Measurements from ENCODE around the gene PDE4B. TPM values are rescaled to one million over a fixed set of nuclear protein-coding genes. Genes with fewer than 3 reads are reported as not detected.
A peak's percentile ranks its signal among the peaks of the same experiment; 100 is the strongest.

The PDE4B gene
- total RNA-seq = 17.5 TPM
- 10 to 100 TPM; 14.7 to 25.6 (median 16.5) TPM for polyA plus RNA-seq (ENCODE audit: insufficient read depth in 1 of 8, insufficient read length in 8 of 8, low replicate concordance in 1 of 8)
- long read RNA-seq, donor 1, partial matches to known transcripts = 0 of 2 reads
- long read RNA-seq, donor 1, other reads (novel, unspliced or antisense) = 0 of 2 reads
- long read RNA-seq, donor 2 = 0 reads
- long read RNA-seq, donor 3, partial matches to known transcripts = 0 of 3 reads
- long read RNA-seq, donor 3, other reads (novel, unspliced or antisense) = 0 of 3 reads
- long read RNA-seq, donor 4 = 0 reads
- long read RNA-seq, donor 5, transcript PDE4B-203 (10 exons, 3,982 nt) = major isoform, 8 of 13 reads
- long read RNA-seq, donor 5, partial matches to known transcripts = 5 of 13 reads
- long read RNA-seq, donor 5, other reads (novel, unspliced or antisense) = 0 of 13 reads
- long read RNA-seq, donor 6, transcript PDE4B-203 (10 exons, 3,982 nt) = major isoform, 6 of 6 reads
- long read RNA-seq, donor 6, partial matches to known transcripts = 0 of 6 reads
- long read RNA-seq, donor 6, other reads (novel, unspliced or antisense) = 0 of 6 reads
- long read RNA-seq, donor 7, partial matches to known transcripts = 0 of 1 reads
- long read RNA-seq, donor 7, other reads (novel, unspliced or antisense) = 0 of 1 reads
- long read RNA-seq, donor 8, transcript PDE4B-203 (10 exons, 3,982 nt) = major isoform, 5 of 5 reads
- long read RNA-seq, donor 8, partial matches to known transcripts = 0 of 5 reads
- long read RNA-seq, donor 8, other reads (novel, unspliced or antisense) = 0 of 5 reads
- long read RNA-seq, donor 9, partial matches to known transcripts = 0 of 2 reads
- long read RNA-seq, donor 9, other reads (novel, unspliced or antisense) = 0 of 2 reads
- long read RNA-seq, donor 10, partial matches to known transcripts = 7 of 9 reads
- long read RNA-seq, donor 10, other reads (novel, unspliced or antisense) = 0 of 9 reads
- long read RNA-seq, donor 11, partial matches to known transcripts = 0 of 2 reads
- long read RNA-seq, donor 11, other reads (novel, unspliced or antisense) = 0 of 2 reads

DNA sequence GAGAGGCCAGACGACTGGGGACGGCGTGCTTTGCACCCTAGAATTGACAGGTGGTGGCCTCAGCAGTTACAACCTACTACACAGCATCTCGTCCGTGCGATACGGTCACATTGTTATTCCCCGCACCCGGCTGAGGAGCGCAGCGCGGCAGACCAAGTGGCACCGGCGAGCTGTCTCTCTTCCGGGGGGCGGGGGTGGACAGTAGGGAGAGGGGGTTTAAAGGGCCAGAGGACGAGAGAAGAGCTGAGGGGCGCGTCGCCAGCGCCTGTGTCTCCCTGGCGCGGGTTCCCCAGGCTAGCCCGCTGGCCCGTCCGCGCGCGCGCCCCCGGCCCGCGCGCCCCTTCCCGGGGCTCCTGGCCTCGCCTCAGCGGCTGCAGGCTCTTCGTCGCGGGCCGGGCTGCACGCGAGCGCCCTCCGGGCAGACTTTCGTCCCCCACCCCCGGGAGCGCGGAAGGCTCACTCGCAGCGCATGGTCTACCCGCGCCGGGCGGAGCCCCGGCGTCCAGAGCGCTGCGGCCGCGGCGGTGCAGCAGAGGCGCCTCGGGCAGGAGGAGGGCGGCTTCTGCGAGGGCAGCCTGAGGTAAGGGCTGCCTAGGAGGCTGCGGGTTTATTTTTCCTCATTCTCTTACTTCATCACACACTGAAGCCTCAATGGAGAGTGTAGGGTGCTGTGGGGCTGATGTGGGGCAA is at the start of gene PDE4B:
TSS of gene PDE4B (plus strand) at position 227 of the 690 bp plus-strand sequence.
- Histone ChIP-seq H3K9me3 (replicated peaks; ENCODE audit: control insufficient read depth, low read depth, low read length) (no peaks in the 10 kb centered on the region), H3K27ac (ENCODE audit: low read length) (no peak within 1 kb of the TSS), H3K27me3 (ENCODE audit: control insufficient read depth, insufficient read depth, low read length) (peaks cover 28% of the 10 kb centered on the region), H3K4me3 (ENCODE audit: low read length) (peak within 1 kb of the TSS; percentile 28), H3K36me3 (ENCODE audit: control insufficient read depth, insufficient read depth, low read length) (no peaks in the 10 kb centered on the region), H3K4me1 (ENCODE audit: control insufficient read depth, insufficient read depth, low read length) (peaks cover 6% of the 10 kb centered on the region)
- 1% methylated on average over 43 of the region's 67 CpGs for WGBS (ENCODE audit: insufficient coverage)
- DNase-seq = peak; percentile 20

DNA sequence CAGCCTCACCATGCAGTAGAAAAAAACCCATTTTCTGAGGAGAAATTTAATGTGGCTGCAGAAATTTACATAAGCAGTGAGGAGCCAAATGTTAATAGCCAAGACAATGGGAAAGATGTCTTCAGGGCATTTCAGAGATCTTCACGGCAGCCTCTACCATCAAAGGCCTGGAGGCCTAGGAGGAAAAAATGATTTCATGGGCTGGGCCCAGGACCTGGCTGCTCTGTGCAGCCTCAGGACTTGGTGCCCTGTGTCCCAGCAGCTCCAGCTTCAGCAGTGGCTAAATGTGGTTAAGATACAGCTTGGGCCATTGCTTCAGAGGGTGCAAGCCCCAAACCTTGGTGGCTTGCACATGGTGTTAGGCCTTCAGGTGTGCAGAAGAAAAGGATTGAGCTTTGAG is 48.0 kb upstream of the PDE4B start:
- Histone ChIP-seq H3K27ac (ENCODE audit: low read length) (no peak overlapping the region), H3K4me3 (ENCODE audit: low read length) (no peak overlapping the region), H3K27me3 (ENCODE audit: control insufficient read depth, insufficient read depth, low read length) (no peaks in the 10 kb centered on the region), H3K4me1 (ENCODE audit: control insufficient read depth, insufficient read depth, low read length) (no peaks in the 10 kb centered on the region), H3K36me3 (ENCODE audit: control insufficient read depth, insufficient read depth, low read length) (no peaks in the 10 kb centered on the region), H3K9me3 (replicated peaks; ENCODE audit: control insufficient read depth, low read depth, low read length) (peaks cover 12% of the 10 kb centered on the region)
- 100% methylated on average over 1 of the region's 1 CpG for WGBS (ENCODE audit: insufficient coverage)
- no peak for DNase-seq

DNA sequence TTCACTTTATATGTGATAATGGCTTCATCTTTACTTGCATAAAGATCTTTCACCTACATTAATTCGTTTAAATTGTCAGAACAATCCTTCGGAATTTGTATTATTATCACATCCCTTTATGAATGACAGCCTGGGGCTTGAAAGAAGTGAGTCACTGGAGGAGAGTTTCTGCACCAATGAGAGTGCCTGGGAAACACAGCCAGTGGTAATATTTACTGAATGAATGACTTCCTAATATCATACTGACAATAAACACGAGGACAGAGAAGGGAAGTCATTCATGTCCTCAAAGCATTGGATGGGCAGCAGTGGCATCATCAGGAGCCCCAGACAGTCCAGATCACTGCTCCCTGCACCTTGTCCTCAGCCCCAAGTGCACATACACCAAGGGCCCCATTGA is 40.7 kb upstream of the PDE4B start:
- Histone ChIP-seq H3K27ac (ENCODE audit: low read length) (no peak overlapping the region), H3K9me3 (replicated peaks; ENCODE audit: control insufficient read depth, low read depth, low read length) (no peaks in the 10 kb centered on the region), H3K27me3 (ENCODE audit: control insufficient read depth, insufficient read depth, low read length) (no peaks in the 10 kb centered on the region), H3K4me3 (ENCODE audit: low read length) (no peak overlapping the region), H3K4me1 (ENCODE audit: control insufficient read depth, insufficient read depth, low read length) (no peaks in the 10 kb centered on the region), H3K36me3 (ENCODE audit: control insufficient read depth, insufficient read depth, low read length) (no peaks in the 10 kb centered on the region)
- no CpG with 5 or more reads among the region's 3 CpGs for WGBS (ENCODE audit: insufficient coverage)
- no peak for DNase-seq

DNA sequence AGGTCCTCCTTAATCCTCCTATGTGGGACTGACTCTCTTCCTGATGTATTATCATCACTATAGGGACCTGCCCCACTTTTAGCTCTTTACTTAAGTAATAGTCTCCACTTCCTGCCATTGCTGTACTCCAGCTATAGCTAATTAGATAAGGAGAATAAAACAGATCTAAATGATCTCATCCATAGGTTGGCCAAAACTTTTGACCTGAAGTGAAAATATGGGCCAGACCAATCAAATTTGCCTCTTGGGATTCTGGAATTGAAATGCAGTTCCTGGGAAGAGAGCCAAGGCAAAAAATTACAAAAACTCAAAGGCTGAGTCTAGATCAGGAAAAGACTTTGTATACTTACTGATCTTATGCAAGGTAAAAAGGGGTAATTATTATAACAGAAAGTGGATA is 36.1 kb upstream of the PDE4B start:
- Histone ChIP-seq H3K27ac (ENCODE audit: low read length) (no peak overlapping the region), H3K9me3 (replicated peaks; ENCODE audit: control insufficient read depth, low read depth, low read length) (no peaks in the 10 kb centered on the region), H3K4me3 (ENCODE audit: low read length) (no peak overlapping the region), H3K27me3 (ENCODE audit: control insufficient read depth, insufficient read depth, low read length) (no peaks in the 10 kb centered on the region), H3K4me1 (ENCODE audit: control insufficient read depth, insufficient read depth, low read length) (no peaks in the 10 kb centered on the region), H3K36me3 (ENCODE audit: control insufficient read depth, insufficient read depth, low read length) (no peaks in the 10 kb centered on the region)
- DNase-seq = peak; percentile 77

DNA sequence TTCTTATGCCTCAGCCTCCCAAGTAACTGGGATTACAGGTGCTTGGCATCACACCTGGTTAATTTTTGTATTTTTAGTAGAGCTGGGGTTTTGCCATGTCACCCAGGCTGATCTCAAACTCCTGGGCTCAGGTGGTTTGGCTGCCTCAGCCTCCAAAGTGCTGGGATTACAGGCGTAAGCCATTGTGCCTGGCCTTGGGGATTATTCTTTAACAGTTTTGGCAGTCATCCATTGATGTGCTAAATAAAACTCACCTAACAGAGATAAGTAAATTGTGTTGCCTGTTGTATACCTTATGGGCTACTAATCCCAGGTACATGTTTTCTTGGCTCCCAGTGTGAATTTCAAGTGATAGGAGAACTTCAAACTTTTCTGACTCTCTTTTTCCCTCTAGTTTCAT is 35.2 kb upstream of the PDE4B start:
- no peak for DNase-seq
- H3K4me3 ChIP-seq (ENCODE audit: low read length) = no peak overlapping the region
- no peaks in the 10 kb centered on the region for H3K9me3 ChIP-seq (replicated peaks; ENCODE audit: control insufficient read depth, low read depth, low read length)
- no CpG with 5 or more reads among the region's 1 CpG for WGBS (ENCODE audit: insufficient coverage)
- H3K27ac ChIP-seq (ENCODE audit: low read length) = no peak overlapping the region
- no peaks in the 10 kb centered on the region for H3K27me3 ChIP-seq (ENCODE audit: control insufficient read depth, insufficient read depth, low read length)
- no peaks in the 10 kb centered on the region for H3K36me3 ChIP-seq (ENCODE audit: control insufficient read depth, insufficient read depth, low read length)
- H3K4me1 ChIP-seq (ENCODE audit: control insufficient read depth, insufficient read depth, low read length) = no peaks in the 10 kb centered on the region

DNA sequence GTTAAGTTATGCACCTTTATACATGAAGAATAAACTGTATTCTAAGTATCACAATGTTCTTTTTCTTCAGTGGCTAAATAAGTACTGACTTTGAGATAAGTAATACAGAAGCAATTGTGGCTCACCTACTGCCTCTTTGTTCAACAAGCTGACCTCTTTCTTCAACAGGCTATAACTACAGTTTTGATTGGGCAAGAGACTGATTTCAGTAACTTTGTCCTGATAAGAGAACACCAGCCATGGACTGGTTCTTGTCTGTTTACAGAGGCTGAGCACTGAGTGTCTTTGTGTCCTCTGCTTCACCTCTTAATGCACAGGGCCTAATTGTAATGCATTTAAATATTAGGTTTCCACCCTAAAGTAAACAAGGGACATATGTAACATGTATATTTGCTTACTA is 34.6 kb upstream of the PDE4B start:
- no peak overlapping the region for H3K4me3 ChIP-seq (ENCODE audit: low read length)

DNA sequence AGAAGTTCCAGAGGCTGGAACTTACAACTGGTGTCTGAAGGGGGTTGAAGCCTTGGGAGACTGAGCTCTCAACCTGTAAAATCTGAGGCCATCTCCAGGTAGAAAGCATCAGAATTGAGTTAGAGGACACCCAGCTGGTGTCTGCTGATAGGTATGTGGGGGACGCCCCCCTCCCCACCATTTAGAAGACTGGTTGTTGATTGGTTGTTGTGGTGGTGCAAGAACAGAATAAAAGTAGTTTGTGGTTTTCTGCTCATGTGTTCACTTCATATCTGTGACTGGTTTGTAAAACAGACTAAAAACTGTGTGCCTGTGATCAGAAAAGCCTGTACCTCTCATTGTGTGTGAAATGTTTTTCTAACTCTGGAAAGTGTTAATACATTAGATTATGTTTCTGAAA is 33.2 kb upstream of the PDE4B start:
- no peak overlapping the region for H3K4me3 ChIP-seq (ENCODE audit: low read length)
- H3K36me3 ChIP-seq (ENCODE audit: control insufficient read depth, insufficient read depth, low read length) = no peaks in the 10 kb centered on the region
- WGBS (ENCODE audit: insufficient coverage) = 100% methylated on average over 1 of the region's 1 CpG
- H3K27me3 ChIP-seq (ENCODE audit: control insufficient read depth, insufficient read depth, low read length) = no peaks in the 10 kb centered on the region
- DNase-seq = no peak
- H3K4me1 ChIP-seq (ENCODE audit: control insufficient read depth, insufficient read depth, low read length) = no peaks in the 10 kb centered on the region
- no peaks in the 10 kb centered on the region for H3K9me3 ChIP-seq (replicated peaks; ENCODE audit: control insufficient read depth, low read depth, low read length)
- no peak overlapping the region for H3K27ac ChIP-seq (ENCODE audit: low read length)

More for the DNA sequence above, 34.6 kb upstream of the PDE4B start:
- H3K36me3 ChIP-seq (ENCODE audit: control insufficient read depth, insufficient read depth, low read length) = no peaks in the 10 kb centered on the region
- no peaks in the 10 kb centered on the region for H3K27me3 ChIP-seq (ENCODE audit: control insufficient read depth, insufficient read depth, low read length)
- no peak overlapping the region for H3K27ac ChIP-seq (ENCODE audit: low read length)
- DNase-seq = no peak
- H3K4me1 ChIP-seq (ENCODE audit: control insufficient read depth, insufficient read depth, low read length) = no peaks in the 10 kb centered on the region
- no peaks in the 10 kb centered on the region for H3K9me3 ChIP-seq (replicated peaks; ENCODE audit: control insufficient read depth, low read depth, low read length)

DNA sequence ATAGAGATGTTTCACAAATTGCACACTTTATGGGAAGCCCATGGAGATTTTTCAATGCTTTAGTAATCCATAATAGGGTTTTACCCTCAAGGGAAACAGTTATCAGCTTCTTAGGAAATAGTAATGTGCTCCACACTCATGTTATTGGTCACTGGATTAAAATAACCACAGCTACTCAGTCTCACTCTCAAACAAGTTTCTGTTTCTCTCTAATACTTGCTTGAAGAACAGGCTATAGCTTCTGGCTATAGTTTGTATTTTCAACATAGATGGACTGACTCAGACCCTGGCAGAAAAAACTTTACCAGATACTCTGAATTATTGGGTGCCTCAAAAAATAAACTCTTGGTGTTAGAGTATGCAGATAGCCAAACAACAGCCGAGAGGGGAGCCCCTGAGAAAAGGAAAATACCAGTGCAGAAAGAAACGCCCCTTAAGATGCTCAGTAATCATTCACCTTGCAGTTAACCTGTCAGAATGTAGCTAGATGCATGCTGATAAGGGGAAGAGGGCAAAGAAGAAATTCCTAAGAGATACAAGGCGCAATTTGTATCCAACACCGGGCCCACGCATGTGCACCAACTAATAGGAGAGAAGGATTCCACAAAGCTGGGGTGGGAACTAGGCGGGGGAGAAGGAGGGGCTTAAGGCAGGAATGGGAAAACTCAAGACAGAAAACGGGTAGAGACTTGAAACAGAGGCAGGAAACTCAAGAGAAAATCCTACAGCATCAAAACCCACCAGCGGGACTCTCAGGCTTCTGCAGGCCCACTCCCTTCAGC is 30.4 kb upstream of the PDE4B start:
- 78% methylated on average over 4 of the region's 8 CpGs for WGBS (ENCODE audit: insufficient coverage)
- Histone ChIP-seq H3K36me3 (ENCODE audit: control insufficient read depth, insufficient read depth, low read length) (no peaks in the 10 kb centered on the region), H3K27ac (ENCODE audit: low read length) (no peak overlapping the region), H3K4me3 (ENCODE audit: low read length) (no peak overlapping the region), H3K9me3 (replicated peaks; ENCODE audit: control insufficient read depth, low read depth, low read length) (no peaks in the 10 kb centered on the region), H3K27me3 (ENCODE audit: control insufficient read depth, insufficient read depth, low read length) (no peaks in the 10 kb centered on the region), H3K4me1 (ENCODE audit: control insufficient read depth, insufficient read depth, low read length) (no peaks in the 10 kb centered on the region)
- no peak for DNase-seq

DNA sequence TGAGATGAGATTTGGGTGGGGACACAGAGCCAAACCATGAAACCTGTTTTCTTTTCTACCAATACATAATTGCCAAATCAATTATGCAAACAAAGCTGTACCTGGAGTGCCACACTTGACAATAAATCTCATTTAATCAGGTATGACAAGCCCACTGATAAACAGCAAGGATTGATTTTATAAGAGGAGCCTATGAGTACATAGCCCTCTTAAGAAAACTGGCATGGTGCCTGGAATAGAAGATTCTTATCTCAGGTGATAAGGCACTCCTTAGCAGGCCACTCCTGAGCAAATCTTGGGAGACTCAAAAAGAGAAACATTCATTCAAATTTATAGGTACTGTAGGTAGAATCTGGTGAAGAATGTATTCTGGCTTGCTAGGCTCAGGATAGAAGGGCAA is 28.6 kb upstream of the PDE4B start:
- Histone ChIP-seq H3K4me3 (ENCODE audit: low read length) (no peak overlapping the region), H3K36me3 (ENCODE audit: control insufficient read depth, insufficient read depth, low read length) (no peaks in the 10 kb centered on the region), H3K9me3 (replicated peaks; ENCODE audit: control insufficient read depth, low read depth, low read length) (no peaks in the 10 kb centered on the region), H3K27me3 (ENCODE audit: control insufficient read depth, insufficient read depth, low read length) (no peaks in the 10 kb centered on the region), H3K4me1 (ENCODE audit: control insufficient read depth, insufficient read depth, low read length) (no peaks in the 10 kb centered on the region), H3K27ac (ENCODE audit: low read length) (no peak overlapping the region)
- no peak for DNase-seq

Data from muscle of leg (tissue), 16 donors.